Stimulated activated CD4-positive, alpha-beta T cell treated with anti-CD3 and anti-CD28 coated beads, Interleukin-12 subunit alpha, Interleukin-12 subunit beta, amount 100 ng/mL, for 4 hours (primary cell): ENCODE data around the gene IST1.

Experiments
- DNase-seq: peaks from one replicate; pipeline ENCODE4 v3.0.0-alpha.2; 2020

The IST1 gene

DNA sequence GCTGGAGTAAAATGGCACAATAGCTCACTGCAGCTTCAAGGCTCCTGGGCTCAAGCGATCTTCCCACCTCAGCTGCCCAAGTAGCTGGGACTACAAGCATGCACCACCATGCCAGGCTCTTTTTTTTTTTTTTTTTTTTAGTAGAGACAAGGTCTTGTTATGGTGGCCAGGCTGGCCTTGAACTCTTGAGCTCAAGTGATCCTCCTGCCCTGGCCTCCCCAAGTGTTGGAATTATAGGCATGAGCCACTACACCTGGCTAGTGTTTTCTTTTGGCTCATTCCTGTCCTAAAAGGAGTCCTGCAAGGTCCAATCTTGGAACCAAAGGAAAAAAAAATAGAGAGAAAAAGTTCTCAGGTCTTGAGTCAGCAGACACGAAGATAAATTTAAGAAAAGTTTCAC, 74.0 kb downstream of the IST1 start:
- DNase-seq, result no peak

DNA sequence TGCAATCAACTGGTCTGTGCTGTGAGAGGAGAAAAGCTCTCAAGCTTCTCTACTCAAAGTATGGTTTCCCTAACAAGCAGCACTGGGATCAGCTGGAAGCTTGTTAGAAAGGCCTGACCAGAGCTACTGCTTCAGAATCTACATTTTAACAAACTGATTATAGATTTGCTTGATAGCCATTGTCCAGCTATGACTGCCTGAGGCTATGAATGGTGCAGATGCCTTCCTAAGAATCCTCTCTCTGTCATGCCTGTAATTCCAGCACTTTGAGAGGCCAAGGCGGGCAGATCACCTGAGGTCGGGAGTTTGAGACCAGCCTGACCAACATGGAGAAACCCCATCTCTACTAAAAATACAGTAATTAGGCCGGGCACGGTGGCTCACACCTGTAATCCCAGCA, 76.2 kb downstream of the IST1 start:
- DNase-seq, result no peak

DNA sequence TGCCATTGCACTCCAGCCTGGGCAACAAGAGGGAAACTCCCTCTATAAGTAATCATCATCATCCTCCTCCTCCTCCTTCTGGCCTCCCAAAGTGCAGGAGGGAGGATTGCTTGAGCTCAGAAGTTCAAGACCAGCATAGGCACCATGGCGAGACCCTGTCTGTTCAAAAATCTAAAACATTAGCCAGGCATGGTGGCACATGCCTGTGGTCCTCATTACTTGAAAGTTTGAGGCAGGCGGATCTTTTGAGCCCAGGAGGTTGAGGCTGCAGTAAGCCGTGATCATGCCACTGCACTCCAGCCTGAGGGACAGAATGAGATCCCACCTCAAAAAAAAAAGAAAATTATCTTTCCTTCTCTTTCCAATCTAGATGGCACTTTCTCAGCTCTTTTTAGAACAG, 77.0 kb downstream of the IST1 start:
- no peak for DNase-seq

DNA sequence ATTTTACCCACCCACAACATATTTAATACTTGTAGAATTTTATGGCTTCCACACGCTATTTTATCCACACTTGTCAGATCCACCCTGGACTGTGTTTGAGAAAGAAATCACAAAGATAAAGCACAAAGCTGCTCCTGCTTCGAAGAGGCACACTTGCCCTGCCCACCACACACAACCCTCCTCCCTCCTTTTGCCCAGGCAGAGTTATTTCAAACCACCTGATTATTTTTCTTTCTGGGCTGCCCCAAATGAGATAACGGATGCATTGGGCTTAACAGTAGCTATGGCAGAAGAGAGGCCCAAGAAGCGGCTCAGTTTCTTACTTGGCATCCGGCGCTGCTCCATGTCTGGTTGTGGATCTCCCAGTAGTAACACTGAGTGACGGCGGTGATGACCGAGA, 77.7 kb downstream of the IST1 start:
- DNase-seq, result no peak

DNA sequence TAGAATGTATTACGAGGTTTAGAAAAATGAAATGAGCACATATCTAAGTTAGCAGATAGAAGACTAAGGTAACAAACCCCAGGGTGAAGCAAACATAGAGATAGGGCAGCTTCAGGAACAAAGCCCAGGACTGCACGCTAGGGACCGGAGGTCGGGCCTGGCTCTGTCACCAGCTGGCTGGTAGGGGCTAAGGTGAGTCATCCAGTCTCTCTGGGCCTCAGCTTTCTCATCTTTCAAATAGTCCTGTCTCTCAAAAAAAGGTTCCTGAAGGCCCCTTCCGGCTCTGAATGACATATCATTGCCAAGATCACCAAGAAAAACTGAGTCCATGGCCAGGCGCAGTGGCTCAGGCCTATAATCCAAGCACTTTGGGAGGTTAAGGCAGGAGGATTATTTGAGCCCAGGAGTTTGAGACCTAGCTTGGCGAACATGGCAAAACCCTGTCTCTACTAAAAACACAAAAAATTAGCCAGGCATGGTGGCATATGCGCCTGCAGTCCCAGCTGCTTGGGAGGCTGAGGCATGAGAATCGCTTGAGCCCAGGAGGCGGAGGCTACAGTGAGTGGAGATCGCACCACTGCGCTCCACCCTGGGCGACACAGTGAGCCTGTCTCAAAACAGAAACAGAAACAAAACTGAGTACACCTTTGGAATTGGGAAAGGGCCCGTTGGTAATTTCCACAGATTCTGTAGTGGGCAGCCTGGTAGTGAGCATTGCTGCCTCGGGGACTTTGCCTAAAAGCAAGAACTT, 78.9 kb downstream of the IST1 start:
- no peak for DNase-seq
